ENCODE data around the gene SETD3. TPM values are rescaled to one million over a fixed set of nuclear protein-coding genes. Genes with fewer than 3 reads are reported as not detected.

The SETD3 gene
- total and polyA plus RNA-seq, 2 of the 8 experiments (the other 6 are each of a cell fraction or from before 2014, with no cell fraction given), result 24.0 to 64.0 TPM

- TF ChIP-seq ATF3 (IDR thresholded peaks at IDR 0.05; ENCODE audit: insufficient read depth, low read depth, low read length), result no peak
- no peak for TF ChIP-seq TAF1 (IDR thresholded peaks at IDR 0.05; ENCODE audit: low read depth, low read length)
- TF ChIP-seq CEBPB (IDR thresholded peaks at IDR 0.05; ENCODE audit: low read depth, low read length), result no peak
Observed at GRCh38 chr14:99427632-99428300, 52.9 kb downstream of the SETD3 start (continued).

All from H1 (cell line).